Activated CD4-positive, alpha-beta memory T cell treated with anti-CD3 and anti-CD28 coated beads for 36 hours (primary cell): ENCODE results near the gene WNT6. TPM values are rescaled to one million over a fixed set of nuclear protein-coding genes. Genes with fewer than 3 reads are reported as not detected.

Experiments
- CTCF ChIA-PET: fragments of 350-600 bp; sonication (Branson Sonifier 250); formaldehyde crosslinking; loops from one replicate; lab custom pipeline; 2021; ENCODE audit warnings: antibody characterized with exemption, inconsistent platforms; lab: Charles Lee
- POLR2A ChIA-PET: fragments of 350-600 bp; sonication (Branson Sonifier 250); formaldehyde crosslinking; loops from one replicate; lab custom pipeline; 2021; ENCODE audit warnings: antibody characterized with exemption; lab: Charles Lee
- DNase-seq: peaks from one replicate; pipeline ENCODE4 v3.0.0-alpha.2; 2020
- H3K27ac Mint-ChIP-seq: one replicate; pipeline ENCODE4 v1.8.0; 2021; ENCODE audit warnings: mixed read lengths
- H3K27me3 Mint-ChIP-seq: one replicate; pipeline ENCODE4 v1.8.0; 2021; ENCODE audit warnings: mixed read lengths
- H3K36me3 Mint-ChIP-seq: one replicate; pipeline ENCODE4 v1.8.0; 2021; ENCODE audit warnings: mixed read lengths
- H3K4me1 Mint-ChIP-seq: one replicate; pipeline ENCODE4 v1.8.0; 2021; ENCODE audit warnings: low read depth, mixed read lengths
- H3K4me3 Mint-ChIP-seq: one replicate; pipeline ENCODE4 v1.8.0; 2021; ENCODE audit warnings: mild to moderate bottlenecking, mixed read lengths
- H3K9me3 Mint-ChIP-seq: one replicate; pipeline ENCODE4 v1.8.0; 2021; ENCODE audit warnings: mixed read lengths
- intact Hi-C: fragments of 100-400 bp; cut with micrococcal nuclease; formaldehyde crosslinking; loops from one replicate; pipeline ENCODE4 v1.15.1; 2023
- total RNA-seq, 2 experiments: library from RNA; stranded (reverse); gene quantifications; one replicate each; pipeline ENCODE4 v1.2.3, GENCODE V29; 2021

WNT6 gene
- total RNA-seq, 2 experiments from 2014 or later: 0.31 to 0.40 TPM

DNA sequence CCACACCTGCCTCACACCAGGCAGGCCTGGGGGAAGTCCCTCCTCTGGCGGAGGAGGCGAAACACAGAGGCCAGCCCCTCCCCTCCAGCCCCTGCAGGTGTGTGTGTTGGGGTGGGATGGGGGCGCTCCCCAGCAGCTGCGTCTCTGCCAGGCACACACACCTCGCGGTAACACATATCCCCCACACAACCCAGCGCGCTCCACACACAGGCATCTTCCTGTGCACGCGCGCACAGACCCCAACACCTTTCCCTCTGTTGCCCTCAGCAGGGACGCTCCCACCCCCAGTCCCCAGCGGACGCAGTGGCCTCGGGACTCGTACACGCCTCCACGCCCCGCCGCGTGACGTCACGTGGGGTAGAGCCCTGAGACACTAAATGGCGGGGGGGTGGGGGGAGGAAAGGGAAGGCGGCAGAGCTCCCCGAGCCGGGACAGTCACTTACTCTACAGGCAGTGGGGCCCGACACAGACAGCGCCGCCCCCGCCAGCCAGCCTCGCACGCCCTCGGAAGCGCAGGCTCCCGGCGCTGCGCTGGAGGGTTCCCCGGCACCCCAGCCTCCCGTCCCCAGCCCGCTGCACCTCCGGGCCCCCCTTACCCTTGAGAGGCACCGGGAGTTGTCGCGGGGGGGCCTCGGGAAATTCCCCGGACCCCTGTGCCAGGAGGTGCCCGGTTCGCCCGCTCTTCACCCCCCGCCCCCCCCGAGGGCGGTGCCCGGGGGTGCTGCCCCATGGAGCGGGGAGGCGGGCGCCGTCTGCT, 20.7 kb downstream of the WNT6 start, which contains the start of gene WNT10A:
TSS of gene WNT10A (plus strand) at position 751 of the 757 bp plus-strand sequence. CDS start 144 bp downstream, outside the sequence.
- H3K36me3 Mint-ChIP-seq: no peaks in the 10 kb centered on the region
- no peaks in the 10 kb centered on the region for H3K9me3 Mint-ChIP-seq
- intact Hi-C loops: loop anchor here (1.0 kb wide), 1 partner anchor 16 kb away; no protein-coding TSS in a partner anchor
- DNase-seq: peak; percentile 81
- H3K4me1 Mint-ChIP-seq: peaks cover 53% of the 10 kb centered on the region
- peaks cover 8% of the 10 kb centered on the region for H3K27me3 Mint-ChIP-seq
- CTCF ChIA-PET: interaction anchor here (0.9 to 22.6 kb wide), 7 partner anchors 11 to 116 kb away, joined by 3 to 1400 read pairs (median 4); no protein-coding TSS in a partner anchor
- peak within 1 kb of the TSS; percentile 78 for H3K27ac Mint-ChIP-seq
- H3K4me3 Mint-ChIP-seq: peak within 1 kb of the TSS; percentile 79
- POLR2A ChIA-PET: interaction anchor here (0.7 to 14.2 kb wide), 2 partner anchors 15 to 22 kb away, joined by 4 to 215 read pairs; no protein-coding TSS in a partner anchor

DNA sequence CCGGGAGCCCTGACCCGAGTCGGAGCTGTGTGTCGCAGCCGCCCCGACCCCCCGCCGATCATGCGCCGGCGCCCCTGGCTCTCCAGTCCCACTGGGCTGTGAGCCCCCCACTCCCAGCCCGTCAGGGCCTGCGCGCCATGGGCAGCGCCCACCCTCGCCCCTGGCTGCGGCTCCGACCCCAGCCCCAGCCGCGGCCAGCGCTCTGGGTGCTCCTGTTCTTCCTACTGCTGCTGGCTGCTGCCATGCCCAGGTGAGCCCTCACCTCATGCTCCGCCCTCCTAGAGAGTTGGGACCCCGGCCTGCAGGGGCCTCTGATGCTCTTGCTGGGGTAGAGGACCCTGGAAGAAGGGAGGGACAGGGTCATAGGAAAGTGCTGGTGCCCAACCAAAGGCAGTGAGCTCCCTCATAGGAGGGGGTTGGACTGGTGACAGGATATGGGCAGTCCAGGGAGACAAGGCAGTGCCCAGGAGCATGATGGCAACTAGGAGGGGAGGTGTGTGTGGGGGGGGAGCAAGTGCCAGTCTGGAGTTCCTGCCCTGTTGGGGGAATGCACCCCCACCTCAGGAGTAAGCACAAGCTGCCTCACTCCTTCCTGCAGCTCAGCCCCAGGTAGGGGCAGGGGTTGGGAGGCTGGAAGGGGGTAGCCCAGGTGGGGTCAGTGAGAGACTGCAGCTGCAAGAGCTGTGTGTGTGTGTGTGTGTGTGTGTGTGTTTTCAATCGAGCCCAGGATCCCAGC, 21.4 kb downstream of the WNT6 start:
- ChIA-PET POLR2A (interaction anchor here (0.7 to 14.2 kb wide), 2 partner anchors 14 to 23 kb away, joined by 4 to 215 read pairs; no protein-coding TSS in a partner anchor), CTCF (interaction anchor here (1.1 to 22.6 kb wide), 5 partner anchors 12 to 115 kb away, joined by 3 to 1400 read pairs (median 4); no protein-coding TSS in a partner anchor)
- H3K36me3 Mint-ChIP-seq: no peaks in the 10 kb centered on the region
- DNase-seq: no peak
- H3K27me3 Mint-ChIP-seq: peaks cover 6% of the 10 kb centered on the region
- H3K9me3 Mint-ChIP-seq: no peaks in the 10 kb centered on the region
- peak overlapping the region; percentile 74 for H3K4me3 Mint-ChIP-seq
- H3K27ac Mint-ChIP-seq: peak overlapping the region; percentile 70
- H3K4me1 Mint-ChIP-seq: peaks cover 54% of the 10 kb centered on the region
- intact Hi-C loops: loop anchor here (1.0 kb wide), 1 partner anchor 15 kb away; no protein-coding TSS in a partner anchor

DNA sequence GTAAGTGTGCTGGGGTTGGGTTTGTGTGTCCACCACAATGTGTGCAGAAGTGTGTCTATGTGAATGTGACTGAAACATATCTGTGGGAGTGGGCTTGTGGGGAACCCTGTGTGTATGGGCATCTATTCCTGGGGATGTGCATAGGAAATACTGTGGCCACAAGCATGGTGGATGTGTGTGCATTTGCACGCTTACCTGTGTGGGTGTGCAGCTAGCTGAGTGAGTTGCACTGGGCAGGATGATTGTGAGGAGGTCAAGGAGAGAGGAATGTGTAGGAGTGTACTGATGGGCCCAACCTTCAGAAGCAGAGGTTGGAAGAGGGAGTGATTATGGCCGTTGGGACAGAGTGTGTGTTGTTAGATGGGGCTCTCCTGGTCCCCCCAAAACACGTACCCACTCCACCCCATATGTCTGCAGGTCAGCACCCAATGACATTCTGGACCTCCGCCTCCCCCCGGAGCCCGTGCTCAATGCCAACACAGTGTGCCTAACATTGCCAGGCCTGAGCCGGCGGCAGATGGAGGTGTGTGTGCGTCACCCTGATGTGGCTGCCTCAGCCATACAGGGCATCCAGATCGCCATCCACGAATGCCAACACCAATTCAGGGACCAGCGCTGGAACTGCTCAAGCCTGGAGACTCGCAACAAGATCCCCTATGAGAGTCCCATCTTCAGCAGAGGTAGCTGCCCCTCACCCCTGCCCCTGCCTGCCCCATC, 22.3 kb downstream of the WNT6 start:
- Mint-ChIP-seq H3K9me3 (no peaks in the 10 kb centered on the region), H3K27ac (no peak overlapping the region), H3K4me3 (peak overlapping the region; percentile 74), H3K36me3 (no peaks in the 10 kb centered on the region), H3K27me3 (peaks cover 4% of the 10 kb centered on the region), H3K4me1 (peaks cover 55% of the 10 kb centered on the region)
- ChIA-PET CTCF (interaction anchor here (1.1 to 22.6 kb wide), 4 partner anchors 13 to 114 kb away, joined by 3 to 1400 read pairs (median 6); no protein-coding TSS in a partner anchor), POLR2A (interaction anchor here (14.2 kb wide), 1 partner anchor 13 kb away, joined by 215 read pairs; no protein-coding TSS in a partner anchor)
- DNase-seq: no peak
- intact Hi-C loops: no loop called here

DNA sequence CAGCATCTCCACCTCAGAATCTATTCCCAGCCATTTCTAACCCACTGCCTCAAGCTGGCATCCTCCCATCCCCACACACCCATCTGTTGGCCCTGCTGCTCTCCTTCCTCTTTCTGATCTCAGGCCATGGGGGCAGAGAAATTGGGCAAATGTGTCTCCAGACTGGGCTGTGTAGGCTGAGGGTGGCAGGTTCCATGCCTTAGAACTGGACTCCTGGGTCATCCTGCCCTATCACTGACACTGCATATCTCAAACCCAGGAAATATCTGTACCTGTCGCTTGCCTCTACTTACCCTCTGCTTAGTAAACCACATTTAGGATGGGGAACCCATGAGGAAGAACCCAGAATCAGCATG, 22.8 kb downstream of the WNT6 start:
- intact Hi-C loops: no loop called here
- Mint-ChIP-seq H3K4me1 (peaks cover 51% of the 10 kb centered on the region), H3K27ac (peak overlapping the region; percentile 66), H3K4me3 (no peak overlapping the region), H3K36me3 (no peaks in the 10 kb centered on the region), H3K27me3 (peaks cover 4% of the 10 kb centered on the region), H3K9me3 (no peaks in the 10 kb centered on the region)
- DNase-seq: no peak
- ChIA-PET POLR2A (interaction anchor here (14.2 kb wide), 1 partner anchor 13 kb away, joined by 215 read pairs; no protein-coding TSS in a partner anchor), CTCF (interaction anchor here (0.6 to 22.6 kb wide), 3 partner anchors 12 to 282 kb away, joined by 4 to 1400 read pairs (median 4); no protein-coding TSS in a partner anchor)

DNA sequence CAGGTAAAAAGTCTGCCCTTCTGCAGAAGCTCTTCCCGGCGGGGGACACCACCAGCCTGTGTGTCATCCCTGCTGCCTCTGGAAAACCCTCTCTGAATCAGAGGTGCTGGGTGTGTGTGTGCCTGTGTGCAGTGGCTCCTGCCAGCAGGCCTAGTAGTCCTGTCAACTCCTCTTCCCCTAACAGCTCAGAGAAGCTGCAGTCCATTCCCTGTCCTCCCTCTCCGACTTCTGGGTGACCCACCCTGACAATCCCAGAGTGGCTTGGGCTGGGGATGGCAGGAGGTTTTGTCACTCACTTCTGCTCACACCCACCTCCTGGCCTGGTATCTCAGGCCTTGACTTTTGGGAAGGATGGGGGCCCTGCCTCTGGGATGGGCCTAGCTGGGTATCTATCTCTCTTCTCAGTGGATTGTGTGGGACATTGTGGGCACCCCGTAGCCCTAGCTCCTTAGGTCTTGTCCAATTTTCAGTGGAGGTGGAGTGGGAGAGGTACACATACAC, 23.3 kb downstream of the WNT6 start:
- Mint-ChIP-seq H3K4me3 (peak overlapping the region; percentile 54), H3K27ac (peak overlapping the region; percentile 66), H3K27me3 (peaks cover 4% of the 10 kb centered on the region), H3K4me1 (peaks cover 51% of the 10 kb centered on the region), H3K9me3 (no peaks in the 10 kb centered on the region), H3K36me3 (no peaks in the 10 kb centered on the region)
- intact Hi-C loops: no loop called here
- CTCF ChIA-PET: interaction anchor here (0.6 to 22.6 kb wide), 3 partner anchors 12 to 283 kb away, joined by 4 to 1400 read pairs (median 4); no protein-coding TSS in a partner anchor
- POLR2A ChIA-PET: interaction anchor here (14.2 kb wide), 1 partner anchor 12 kb away, joined by 215 read pairs; no protein-coding TSS in a partner anchor
- peak; percentile 59 for DNase-seq

DNA sequence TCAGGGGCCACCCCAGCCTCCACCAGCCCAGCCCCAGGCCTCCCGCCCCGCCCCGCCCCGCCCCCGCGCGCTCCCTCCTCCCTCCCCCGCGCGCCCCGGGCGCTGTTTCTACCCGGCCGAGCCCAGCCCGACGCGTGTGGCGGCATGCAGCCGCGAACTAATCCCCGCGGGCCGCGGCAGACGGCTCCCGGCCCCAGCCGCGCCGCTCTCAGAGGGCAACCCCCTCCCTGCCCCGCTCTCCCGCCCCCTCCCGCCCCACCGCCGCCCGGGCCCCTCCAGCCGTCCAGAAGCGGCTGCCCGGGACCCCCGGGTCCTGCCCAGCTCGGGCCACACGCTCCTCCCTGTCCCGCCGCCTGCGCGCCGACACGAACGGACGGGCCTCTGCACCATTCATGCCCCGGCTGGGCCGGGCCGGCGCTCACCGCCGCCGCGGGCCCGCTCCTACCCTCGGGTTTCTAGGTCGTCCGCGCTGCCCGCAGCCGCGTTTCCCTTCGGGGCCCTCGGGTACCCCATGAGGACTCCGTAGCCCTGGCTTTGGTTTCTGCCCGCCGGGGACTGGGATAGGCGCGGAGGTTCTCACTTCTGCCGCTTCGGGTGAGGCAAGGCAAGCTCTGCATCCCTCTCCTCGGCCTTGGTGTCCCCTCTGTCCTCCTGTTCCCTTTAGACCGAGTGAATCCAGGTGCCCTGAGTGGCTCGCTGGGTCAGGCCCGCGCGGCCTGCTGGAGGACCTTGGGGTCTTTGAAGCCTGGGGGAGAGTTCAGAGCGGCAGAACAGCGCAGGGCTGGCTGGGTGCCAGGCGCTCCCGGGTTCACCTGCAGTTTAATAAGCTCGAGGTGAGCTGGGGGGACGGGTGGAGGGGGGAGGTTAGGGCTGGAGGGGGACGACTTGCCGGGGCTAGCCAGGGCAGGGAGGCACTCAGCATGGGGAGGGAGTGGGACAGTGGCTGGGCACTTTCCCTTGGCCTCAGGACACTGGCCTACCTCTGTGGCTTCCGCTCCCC, 24.2 kb downstream of the WNT6 start:
- intact Hi-C loops: no loop called here
- Mint-ChIP-seq H3K27ac (peak overlapping the region; percentile 66), H3K36me3 (no peaks in the 10 kb centered on the region), H3K9me3 (no peaks in the 10 kb centered on the region), H3K4me1 (peaks cover 51% of the 10 kb centered on the region), H3K4me3 (peak overlapping the region; percentile 61), H3K27me3 (peaks cover 4% of the 10 kb centered on the region)
- DNase-seq: peak; percentile 47
- CTCF ChIA-PET: interaction anchor here (1.1 to 22.6 kb wide), 3 partner anchors 5 to 31 kb away, joined by 4 to 1400 read pairs (median 1400); partner anchors contain the start of gene WNT10A
- POLR2A ChIA-PET: interaction anchor here (0.6 to 14.2 kb wide), 2 partner anchors 12 to 668 kb away, joined by 3 to 215 read pairs; no protein-coding TSS in a partner anchor

DNA sequence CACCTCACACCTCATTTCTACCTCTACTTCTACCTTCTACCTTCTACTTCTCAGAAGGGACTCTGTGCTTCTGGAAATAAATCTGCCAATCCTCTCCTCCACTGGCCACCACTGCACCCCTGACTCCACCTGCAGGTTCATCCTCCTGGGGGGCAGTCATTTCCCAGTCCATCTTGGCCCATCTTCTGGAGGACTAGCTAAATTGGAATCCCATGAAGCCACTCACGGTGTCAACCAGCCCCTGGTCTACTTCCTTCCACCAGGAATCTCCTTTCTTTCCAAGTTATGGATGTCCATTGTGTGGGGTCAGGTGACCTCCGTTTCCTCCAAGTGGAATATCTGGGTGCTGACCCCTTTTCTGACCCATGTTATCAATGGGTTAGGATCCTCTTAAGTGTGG, 24.9 kb downstream of the WNT6 start:
- ChIA-PET CTCF (interaction anchor here (22.4 to 22.6 kb wide), 2 partner anchors 6 to 10 kb away, joined by 1400 read pairs; partner anchors contain the start of gene WNT10A), POLR2A (interaction anchor here (0.6 to 14.2 kb wide), 2 partner anchors 11 to 669 kb away, joined by 3 to 215 read pairs; no protein-coding TSS in a partner anchor)
- intact Hi-C loops: no loop called here
- H3K9me3 Mint-ChIP-seq: no peaks in the 10 kb centered on the region
- no peak overlapping the region for H3K27ac Mint-ChIP-seq
- H3K27me3 Mint-ChIP-seq: peaks cover 4% of the 10 kb centered on the region
- peaks cover 47% of the 10 kb centered on the region for H3K4me1 Mint-ChIP-seq
- no peak for DNase-seq
- peak overlapping the region; percentile 42 for H3K4me3 Mint-ChIP-seq
- no peaks in the 10 kb centered on the region for H3K36me3 Mint-ChIP-seq

DNA sequence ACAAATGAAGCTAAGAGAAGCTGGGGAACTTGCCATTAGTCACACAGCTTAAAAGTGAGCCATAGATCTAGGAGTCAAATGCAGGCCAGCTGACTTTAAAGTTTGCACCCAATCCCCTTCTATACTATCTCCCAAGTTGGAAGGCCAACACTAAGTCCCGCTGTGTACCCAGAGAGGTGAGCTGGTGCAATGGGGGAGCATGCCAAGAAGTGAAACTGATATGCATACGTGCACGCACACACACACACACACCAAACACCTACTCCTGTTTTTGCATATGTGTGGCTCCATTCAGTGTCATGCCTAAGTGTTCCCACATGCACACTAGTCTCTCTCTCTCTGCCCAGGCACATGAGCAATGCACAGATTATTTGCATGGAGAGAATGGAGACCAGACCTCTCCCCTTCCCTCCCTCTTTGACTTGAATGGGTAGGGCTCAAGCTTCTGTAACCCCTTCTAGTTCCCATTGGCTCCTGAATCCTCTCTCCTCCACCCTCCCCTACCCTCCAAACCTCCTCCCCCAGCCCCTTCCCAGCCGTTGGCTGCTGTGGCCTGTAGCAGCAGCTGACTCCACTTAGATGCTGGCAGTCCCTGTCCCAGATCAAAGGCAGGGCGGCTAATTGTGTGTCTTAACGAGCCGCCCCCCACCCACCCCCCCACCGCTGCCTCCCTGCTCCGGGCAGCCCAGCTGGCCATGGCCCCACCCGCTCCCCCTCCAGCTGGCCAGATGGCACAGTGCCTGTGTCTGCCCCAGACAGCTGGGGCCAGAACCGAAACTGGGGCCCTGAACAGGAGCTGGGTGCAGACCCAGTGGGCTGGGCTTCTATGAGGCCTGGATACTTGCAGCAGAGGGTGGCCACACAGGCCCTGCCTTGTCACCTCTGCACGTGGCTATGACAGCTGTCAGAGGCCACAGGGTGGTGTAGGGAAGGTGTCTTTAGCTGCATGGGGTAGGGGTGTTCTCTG, 26.7 kb downstream of the WNT6 start:
- ChIA-PET CTCF (interaction anchor here (22.4 to 22.6 kb wide), 2 partner anchors 8 kb away, joined by 1400 read pairs; partner anchors contain the start of gene WNT10A), POLR2A (interaction anchor here (0.8 to 14.2 kb wide), 3 partner anchors 9 to 23 kb away, joined by 3 to 215 read pairs (median 4); no protein-coding TSS in a partner anchor)
- H3K4me3 Mint-ChIP-seq: no peak overlapping the region
- H3K36me3 Mint-ChIP-seq: no peaks in the 10 kb centered on the region
- H3K4me1 Mint-ChIP-seq: peaks cover 39% of the 10 kb centered on the region
- intact Hi-C loops: no loop called here
- H3K9me3 Mint-ChIP-seq: no peaks in the 10 kb centered on the region
- no peak for DNase-seq
- no peak overlapping the region for H3K27ac Mint-ChIP-seq
- peaks cover 2% of the 10 kb centered on the region for H3K27me3 Mint-ChIP-seq

DNA sequence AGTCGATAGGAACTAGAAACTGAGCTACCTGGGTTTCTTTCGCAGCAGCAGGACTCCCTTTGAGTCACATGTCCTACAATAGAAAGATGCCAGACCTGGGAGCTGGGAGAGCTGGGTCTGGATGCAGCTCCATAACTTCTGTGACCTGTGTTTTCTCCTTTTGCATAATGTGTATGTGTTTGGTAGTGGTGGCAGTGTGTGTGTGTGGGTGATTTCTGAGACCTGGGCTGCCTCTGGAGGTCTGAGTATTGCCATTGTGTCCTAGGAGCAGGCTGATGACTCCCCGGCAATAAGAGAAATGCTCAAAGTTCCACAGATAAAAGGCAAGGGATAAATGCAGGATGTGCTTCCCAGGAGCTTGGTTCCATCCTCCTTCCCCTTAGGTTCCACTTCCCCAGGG, 27.5 kb downstream of the WNT6 start:
- Mint-ChIP-seq H3K4me3 (no peak overlapping the region), H3K27me3 (no peaks in the 10 kb centered on the region), H3K36me3 (no peaks in the 10 kb centered on the region), H3K27ac (peak overlapping the region; percentile 3), H3K9me3 (no peaks in the 10 kb centered on the region), H3K4me1 (peaks cover 40% of the 10 kb centered on the region)
- CTCF ChIA-PET: interaction anchor here (0.5 to 22.6 kb wide), 4 partner anchors 8 to 173 kb away, joined by 3 to 1400 read pairs (median 704); partner anchors contain the start of gene WNT10A
- POLR2A ChIA-PET: interaction anchor here (1.7 to 1.8 kb wide), 2 partner anchors 11 to 22 kb away, joined by 4 to 6 read pairs; no protein-coding TSS in a partner anchor
- no peak for DNase-seq
- intact Hi-C loops: no loop called here
